ENCODE data around the gene ZNF23.

Gene ZNF23

GRCh38 chr16:71426880-71427615, 35.0 kb downstream of the ZNF23 start:
- no peak for DNase-seq (ENCODE audit: low read depth in 2 of 2)

- DNase-seq (ENCODE audit: low read depth in 2 of 2) = peak; percentile 35 to 44
Measured at GRCh38 chr16:71426069-71426879, 35.8 kb downstream of the ZNF23 start.

GRCh38 chr16:71425746-71426068, 36.3 kb downstream of the ZNF23 start:
- DNase-seq (ENCODE audit: low read depth in 2 of 2) = no peak

- DNase-seq (ENCODE audit: low read depth in 2 of 2) = no peak
Measured at GRCh38 chr16:71424626-71425025, 37.4 kb downstream of the ZNF23 start.

GRCh38 chr16:71423865-71424264, 38.2 kb downstream of the ZNF23 start:
- DNase-seq (ENCODE audit: low read depth in 2 of 2) = no peak

GRCh38 chr16:71423016-71423415, 39.0 kb downstream of the ZNF23 start:
- DNase-seq (ENCODE audit: low read depth in 2 of 2) = no peak

- DNase-seq (ENCODE audit: low read depth in 2 of 2) = no peak
Measured at GRCh38 chr16:71421911-71422310, 40.1 kb downstream of the ZNF23 start.

GRCh38 chr16:71414038-71414437, 48.0 kb downstream of the ZNF23 start:
- DNase-seq (ENCODE audit: low read depth in 2 of 2) = no peak

GRCh38 chr16:71413341-71413740, 48.7 kb downstream of the ZNF23 start:
- DNase-seq (ENCODE audit: low read depth in 2 of 2) = no peak

- peak; percentile 17 to 18 for DNase-seq (ENCODE audit: low read depth in 2 of 2)
Measured at GRCh38 chr16:71412270-71413160, 49.5 kb downstream of the ZNF23 start.

- no peak for DNase-seq (ENCODE audit: low read depth in 2 of 2)
Measured at GRCh38 chr16:71410146-71410545, 51.9 kb downstream of the ZNF23 start.

GRCh38 chr16:71409011-71409775, 52.9 kb downstream of the ZNF23 start:
- no peak for DNase-seq (ENCODE audit: low read depth in 2 of 2)

GRCh38 chr16:71408536-71408935, 53.5 kb downstream of the ZNF23 start:
- no peak for DNase-seq (ENCODE audit: low read depth in 2 of 2)

- DNase-seq (ENCODE audit: low read depth in 2 of 2) = no peak
Measured at GRCh38 chr16:71407731-71408130, 54.3 kb downstream of the ZNF23 start.

- no peak for DNase-seq (ENCODE audit: low read depth in 2 of 2)
Measured at GRCh38 chr16:71406724-71407123, 55.3 kb downstream of the ZNF23 start.

- DNase-seq (ENCODE audit: low read depth in 2 of 2) = no peak
Measured at GRCh38 chr16:71406316-71406715, 55.7 kb downstream of the ZNF23 start.

- DNase-seq (ENCODE audit: low read depth in 2 of 2) = no peak
Measured at GRCh38 chr16:71404364-71404763, 57.7 kb downstream of the ZNF23 start.

GRCh38 chr16:71402674-71403073, 59.4 kb downstream of the ZNF23 start:
- DNase-seq (ENCODE audit: low read depth in 2 of 2) = no peak

GRCh38 chr16:71402007-71402406, 60.0 kb downstream of the ZNF23 start:
- DNase-seq (ENCODE audit: low read depth in 2 of 2) = no peak

- DNase-seq (ENCODE audit: low read depth in 2 of 2) = no peak
Measured at GRCh38 chr16:71399801-71400563, 62.1 kb downstream of the ZNF23 start.
